ENCODE results near the gene UNC5B.

The UNC5B gene

DNA sequence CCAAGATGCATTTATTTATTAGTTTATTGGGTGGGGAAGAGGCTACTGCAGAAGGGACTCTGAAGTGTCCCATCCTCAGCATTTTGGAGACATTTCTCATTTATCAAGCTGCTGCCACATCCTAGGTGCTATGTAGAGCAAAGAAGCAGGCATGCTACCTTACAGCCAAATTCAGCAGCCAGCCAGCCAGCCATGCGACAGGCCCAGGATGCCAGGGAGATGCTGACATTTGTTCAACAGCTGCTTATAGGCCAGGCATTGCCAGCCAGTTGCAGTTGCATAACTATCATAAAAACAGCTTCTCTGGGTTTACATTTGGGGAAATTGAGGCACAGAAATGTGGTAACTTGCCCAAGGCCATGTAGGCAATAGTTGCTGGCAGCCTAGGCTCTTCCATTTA lies 109.0 kb downstream of the UNC5B start:
- no peak for DNase-seq (ENCODE audit: low read depth)

GRCh38 chr10:71323407-71323806 lies 111.0 kb downstream of the UNC5B start:
- DNase-seq (ENCODE audit: low read depth): no peak

DNA sequence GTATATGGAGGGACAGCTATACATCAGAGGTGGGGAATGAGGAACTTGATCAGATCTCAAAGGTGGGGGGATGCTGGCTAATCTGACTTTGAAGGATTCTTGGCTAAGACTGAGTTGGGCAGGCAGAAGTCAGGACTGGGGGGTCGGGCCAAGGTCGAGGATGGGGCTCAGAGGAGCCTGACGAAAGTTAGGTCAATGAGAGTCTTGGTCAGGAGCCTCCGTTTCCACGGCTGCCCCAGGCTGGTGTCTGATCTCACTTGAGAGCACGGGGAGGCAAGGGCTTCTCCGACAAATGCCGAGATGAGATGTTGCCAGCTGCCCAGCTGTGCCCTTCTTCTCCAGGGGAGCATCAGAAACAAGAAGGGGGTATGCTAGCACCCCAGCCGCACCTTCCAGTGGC lies 112.4 kb downstream of the UNC5B start:
- DNase-seq (ENCODE audit: low read depth): no peak

DNA sequence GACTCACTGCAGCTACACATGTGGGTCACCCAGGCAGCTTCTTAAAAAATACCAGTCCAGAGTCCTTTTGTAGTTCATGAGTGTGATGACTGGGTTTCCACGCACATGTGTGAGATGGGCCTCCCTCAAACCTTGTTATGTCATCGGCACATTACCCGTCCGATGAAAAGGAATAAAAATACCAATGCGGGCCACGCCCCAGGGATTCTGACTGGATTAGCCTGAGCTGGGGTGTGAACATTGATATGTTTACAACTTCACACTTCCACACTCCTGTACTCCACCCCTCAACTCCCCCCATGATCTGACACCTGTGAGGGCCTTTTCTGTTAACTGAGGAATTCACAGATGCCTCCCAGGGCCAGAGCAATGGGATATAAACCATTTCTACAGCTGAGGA lies 112.9 kb downstream of the UNC5B start:
- DNase-seq (ENCODE audit: low read depth): no peak

GRCh38 chr10:71326464-71326881 lies 114.1 kb downstream of the UNC5B start:
- no peak for DNase-seq (ENCODE audit: low read depth)

DNA sequence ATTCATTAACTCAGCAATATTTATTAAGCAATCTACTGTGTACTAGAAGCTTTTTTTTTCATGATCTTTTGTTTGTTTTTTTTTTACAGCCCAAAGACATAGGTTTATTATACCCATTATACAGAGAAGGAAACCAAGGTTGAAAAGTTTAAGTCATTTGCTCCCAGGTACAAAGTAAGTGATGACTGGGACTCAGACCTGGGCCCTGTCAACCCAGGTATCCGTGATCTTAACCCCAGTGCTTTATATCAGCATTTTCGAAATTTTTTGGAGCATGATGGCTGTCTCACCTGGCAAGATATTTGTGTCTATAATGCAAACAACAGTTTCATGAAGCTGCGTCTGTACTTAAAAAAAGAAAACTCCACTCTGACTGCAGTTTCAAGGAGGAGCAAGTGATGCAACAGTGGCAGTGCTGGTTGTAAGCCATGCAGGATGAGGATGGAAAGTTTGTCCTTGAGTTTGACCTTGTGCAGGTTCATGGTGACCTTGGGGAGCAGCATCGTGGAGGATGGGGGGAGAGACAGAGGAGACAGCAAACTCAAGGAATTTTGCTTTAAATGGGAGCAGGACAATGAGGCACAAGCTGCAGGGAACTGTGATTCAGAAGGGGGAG lies 118.5 kb downstream of the UNC5B start:
- no peak for DNase-seq (ENCODE audit: low read depth)

DNA sequence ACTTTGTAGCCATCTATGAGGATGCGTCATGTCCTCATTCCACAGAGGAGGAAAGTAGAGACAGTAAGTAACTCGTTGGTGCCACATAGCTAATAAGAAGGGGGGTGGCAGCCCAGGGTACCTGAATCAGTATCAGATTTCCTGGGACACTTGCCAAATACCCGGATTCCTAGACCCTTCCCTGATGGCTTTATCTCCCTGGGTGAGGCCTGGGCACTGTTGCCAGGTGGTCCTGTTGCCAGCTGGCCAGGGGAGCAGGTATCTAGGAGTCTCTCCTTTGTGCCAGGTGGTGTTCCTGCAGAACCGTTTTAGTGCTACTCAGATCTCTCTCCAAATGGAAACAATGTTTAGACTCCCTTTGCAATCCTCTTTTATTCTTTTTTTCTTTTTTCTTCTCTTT lies 119.4 kb downstream of the UNC5B start:
- DNase-seq (ENCODE audit: low read depth): no peak

DNA sequence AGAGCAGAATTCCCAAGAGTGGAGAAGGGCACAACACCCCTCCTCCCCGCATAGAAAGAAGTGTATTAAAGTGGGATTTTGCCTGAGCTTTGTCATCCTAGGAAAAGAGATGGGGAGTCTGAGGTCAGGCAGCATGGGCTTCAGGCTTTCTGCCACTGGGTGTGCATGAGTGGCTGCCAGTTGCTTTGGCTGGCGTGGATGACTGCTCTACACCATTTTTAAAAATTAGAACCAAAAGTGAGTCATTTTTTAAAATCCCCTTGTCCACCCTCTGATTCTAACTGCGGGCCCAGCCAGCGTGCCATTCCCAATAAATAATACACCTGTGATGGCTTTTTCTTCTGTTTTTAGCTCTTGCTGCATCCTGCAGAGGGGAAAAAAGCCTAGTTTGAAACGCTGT lies 120.1 kb downstream of the UNC5B start:
- no peak for DNase-seq (ENCODE audit: low read depth)

DNA sequence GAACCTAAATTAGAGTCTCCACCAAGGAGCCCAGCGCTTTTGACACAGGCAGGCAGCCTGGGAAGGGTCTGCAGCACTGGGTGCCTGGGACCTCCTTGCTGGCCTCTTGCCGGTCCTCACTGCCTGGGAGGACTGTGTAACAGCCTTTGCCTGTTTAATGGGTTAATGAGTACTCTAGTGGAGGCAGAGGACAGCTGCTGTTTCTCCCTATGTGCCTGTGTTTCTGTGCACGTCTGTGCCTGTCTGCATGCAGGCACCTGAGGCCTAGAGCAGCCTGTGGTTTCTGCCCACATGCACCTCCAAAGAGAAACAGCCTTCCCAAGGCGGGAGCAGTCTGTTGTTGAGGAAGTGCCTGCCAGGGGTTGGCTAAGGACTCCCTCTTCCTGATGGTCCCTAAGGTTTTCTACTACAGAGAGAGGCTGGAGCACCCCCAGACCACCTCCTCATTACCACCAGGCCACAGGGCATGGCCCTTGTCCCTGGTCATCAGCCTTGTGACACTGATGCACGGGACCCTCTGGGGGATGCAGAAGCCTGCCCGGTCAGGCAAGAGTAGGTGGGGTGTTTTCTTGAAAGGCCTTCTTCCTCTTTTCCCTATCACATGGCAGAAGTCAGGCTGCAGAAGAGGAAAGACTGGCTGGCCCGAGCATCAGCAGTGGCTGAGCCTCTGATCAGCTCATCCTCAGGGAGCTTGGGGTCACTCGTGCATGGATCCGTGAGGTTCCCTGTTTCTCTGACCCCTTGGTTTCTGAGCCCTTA lies 120.9 kb downstream of the UNC5B start:
- no peak for DNase-seq (ENCODE audit: low read depth)

DNA sequence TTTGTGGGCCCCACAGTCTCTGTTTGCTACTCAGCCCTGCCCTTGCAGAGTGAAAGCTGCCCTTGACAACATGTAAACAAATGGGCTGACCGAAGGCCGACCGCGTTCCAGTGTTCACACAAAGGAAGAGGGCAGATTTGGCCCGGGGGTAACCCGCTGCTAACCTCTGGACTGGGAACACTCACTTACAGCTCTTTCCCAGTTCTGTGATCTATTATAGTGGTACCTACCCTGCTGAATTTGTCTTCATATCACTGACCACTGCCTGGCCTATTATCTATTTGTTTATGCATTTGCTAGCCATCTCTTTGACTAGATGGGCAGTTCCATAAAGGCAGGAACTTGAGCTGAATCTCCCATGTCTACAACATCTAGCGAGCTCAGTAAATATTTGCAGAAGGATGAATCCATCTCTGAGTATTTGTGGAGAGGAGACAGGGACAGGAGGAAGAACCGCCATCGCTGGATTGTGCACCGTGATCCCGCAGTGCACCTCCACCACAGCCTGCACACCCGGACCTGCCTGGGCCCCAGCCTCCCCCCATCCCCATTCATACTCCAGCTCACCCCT lies 121.9 kb downstream of the UNC5B start:
- no peak for DNase-seq (ENCODE audit: low read depth)

- no peak for DNase-seq (ENCODE audit: low read depth)
Measured at GRCh38 chr10:71335173-71335708, 122.9 kb downstream of the UNC5B start.

GRCh38 chr10:71336632-71337031 lies 124.3 kb downstream of the UNC5B start:
- DNase-seq (ENCODE audit: low read depth): no peak

DNA sequence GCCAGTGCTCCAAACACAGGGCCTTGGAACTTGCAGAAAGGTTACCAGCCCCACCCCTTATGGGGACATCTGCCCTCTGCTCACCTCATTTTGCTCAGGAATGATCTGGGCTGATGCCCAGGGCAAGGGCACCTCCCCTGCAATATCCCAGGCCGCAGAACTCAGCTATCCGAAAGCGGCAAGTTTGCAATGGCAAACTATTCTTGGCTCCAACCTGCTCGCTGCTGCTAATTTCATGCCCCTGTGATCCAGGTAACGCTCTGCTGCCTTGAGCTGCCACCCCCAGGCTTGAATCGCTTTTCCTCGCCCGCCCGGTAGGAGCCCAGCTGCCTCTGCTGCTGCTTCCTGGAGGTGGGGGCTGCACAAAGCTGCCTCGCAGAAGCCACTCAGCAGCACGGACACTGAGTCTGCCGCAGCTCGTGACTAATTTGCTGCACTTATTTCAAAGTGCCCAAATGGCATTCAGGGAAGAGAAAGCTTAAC lies 124.9 kb downstream of the UNC5B start:
- no peak for DNase-seq (ENCODE audit: low read depth)

DNA sequence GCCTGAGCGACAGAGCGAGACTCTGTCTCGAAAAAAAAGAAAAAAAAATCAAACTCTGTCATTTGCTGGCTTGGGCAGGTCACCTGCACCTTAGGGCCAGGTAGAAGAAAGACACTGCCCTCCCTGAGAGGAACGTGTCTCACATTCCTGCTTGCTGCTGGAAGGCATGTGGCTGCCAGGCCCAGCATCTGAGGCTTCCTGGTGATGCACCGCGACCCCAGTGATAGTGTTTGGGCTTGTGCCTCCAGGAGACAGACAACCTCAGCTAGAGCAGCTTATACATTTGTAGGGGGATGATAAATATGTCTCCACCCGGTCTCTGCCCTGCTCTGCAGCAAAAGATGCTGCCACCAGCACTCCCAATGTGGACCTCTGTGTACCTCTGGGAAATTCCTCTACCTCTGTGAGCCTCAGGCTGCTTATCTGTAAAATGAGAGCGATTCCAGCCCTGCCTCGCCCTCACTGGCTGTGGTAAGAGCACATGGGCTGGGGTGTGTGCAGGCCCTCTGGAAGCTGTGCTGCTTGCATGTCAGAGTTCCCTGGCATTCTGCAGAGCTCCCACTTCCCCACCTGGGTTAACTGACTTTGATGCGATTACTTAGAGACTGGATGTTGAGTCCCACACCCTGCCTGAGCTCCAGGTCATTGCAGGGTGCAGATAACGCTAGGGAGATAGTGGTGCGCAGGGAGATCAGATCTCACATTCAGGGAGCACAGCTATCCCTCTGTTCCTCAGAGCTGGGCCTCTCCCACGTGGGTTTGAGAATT lies 126.5 kb downstream of the UNC5B start:
- DNase-seq (ENCODE audit: low read depth): no peak

DNA sequence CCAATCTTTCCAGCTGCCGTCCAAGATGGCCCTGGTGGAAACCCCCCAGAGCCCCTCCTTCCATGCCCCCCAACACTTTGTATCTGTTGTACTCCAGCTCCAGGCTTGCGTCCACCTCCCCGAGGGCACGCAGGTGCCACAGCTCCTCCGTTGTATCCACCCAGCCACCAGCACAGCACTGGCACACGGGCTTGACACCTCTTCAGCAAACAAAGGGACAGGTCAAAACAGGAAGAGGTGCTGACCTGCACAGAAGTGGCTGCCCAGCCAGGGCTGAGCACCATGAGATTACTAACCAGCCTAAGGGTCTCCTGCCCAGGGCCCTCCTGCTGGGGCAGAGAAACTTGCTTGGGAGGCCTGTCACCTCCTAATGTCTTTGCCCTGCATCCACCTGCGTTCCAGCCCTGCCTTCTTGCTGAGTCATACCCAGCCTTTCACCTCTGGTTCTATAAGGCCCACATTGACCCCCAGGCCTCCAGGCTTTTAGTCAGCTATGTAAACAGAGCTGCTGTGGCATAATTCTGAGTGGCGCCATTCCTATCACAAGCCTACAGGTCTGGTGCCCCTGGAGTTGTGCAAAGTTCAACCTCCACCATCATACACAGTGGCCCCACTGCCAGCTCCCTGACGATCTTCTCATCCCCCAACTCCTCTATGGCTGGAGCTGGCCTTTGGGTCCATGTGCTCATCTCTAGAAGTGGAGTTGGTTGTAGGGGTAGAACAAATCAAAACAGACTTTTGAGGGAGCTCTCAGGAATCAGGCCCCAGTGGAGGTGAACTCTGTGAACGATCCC lies 127.6 kb downstream of the UNC5B start:
- DNase-seq (ENCODE audit: low read depth): no peak

GRCh38 chr10:71342573-71343391 lies 130.4 kb downstream of the UNC5B start:
- DNase-seq (ENCODE audit: low read depth): no peak

- no peak for DNase-seq (ENCODE audit: low read depth)
Measured at GRCh38 chr10:71343392-71343773, 131.0 kb downstream of the UNC5B start.

GRCh38 chr10:71344154-71344925 lies 132.0 kb downstream of the UNC5B start:
- no peak for DNase-seq (ENCODE audit: low read depth)

DNA sequence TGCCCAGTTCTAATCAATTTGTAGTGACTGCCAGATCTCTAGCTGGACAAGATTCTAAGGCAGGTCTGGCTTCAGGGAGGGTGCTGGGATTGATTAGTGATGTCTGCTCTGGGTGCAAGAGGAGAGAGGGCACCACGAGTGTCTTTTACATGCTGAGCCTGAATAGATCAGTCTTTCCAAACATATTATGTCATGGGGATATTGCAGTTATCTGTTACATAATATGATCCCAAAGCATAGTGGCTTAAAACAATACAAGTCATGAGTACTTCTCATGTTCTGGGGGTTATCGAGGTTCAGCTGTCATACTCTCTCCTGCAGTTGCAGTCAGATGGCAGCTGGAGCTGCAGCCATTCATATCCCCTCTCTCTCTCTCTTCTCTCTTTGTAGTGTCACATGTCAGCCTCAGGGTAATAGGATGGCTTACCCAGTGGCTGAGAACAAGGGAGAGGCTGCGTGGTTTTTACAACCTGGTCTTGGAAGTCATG lies 132.7 kb downstream of the UNC5B start:
- no peak for DNase-seq (ENCODE audit: low read depth)

- DNase-seq (ENCODE audit: low read depth): no peak
Measured at GRCh38 chr10:71345694-71346093, 133.3 kb downstream of the UNC5B start.

Data from activated T-cell treated with anti-CD3 and anti-CD28 coated beads for 1 hour (primary cell).